ENCODE data around the gene BDNF.

Gene BDNF

GRCh38 chr11:27672836-27673464 is 27.3 kb downstream of the BDNF start:
- TF ChIP-seq POLR2AphosphoS5 (IDR thresholded peaks at IDR 0.05; ENCODE audit: low read depth, low read length) (no peak), FOXP2 (optimal IDR thresholded peaks at IDR 0.05; ENCODE audit: borderline replicate concordance, extremely low read depth, extremely low read length, insufficient read depth) (no peak)
- TF ChIP-seq, protein P1, sequence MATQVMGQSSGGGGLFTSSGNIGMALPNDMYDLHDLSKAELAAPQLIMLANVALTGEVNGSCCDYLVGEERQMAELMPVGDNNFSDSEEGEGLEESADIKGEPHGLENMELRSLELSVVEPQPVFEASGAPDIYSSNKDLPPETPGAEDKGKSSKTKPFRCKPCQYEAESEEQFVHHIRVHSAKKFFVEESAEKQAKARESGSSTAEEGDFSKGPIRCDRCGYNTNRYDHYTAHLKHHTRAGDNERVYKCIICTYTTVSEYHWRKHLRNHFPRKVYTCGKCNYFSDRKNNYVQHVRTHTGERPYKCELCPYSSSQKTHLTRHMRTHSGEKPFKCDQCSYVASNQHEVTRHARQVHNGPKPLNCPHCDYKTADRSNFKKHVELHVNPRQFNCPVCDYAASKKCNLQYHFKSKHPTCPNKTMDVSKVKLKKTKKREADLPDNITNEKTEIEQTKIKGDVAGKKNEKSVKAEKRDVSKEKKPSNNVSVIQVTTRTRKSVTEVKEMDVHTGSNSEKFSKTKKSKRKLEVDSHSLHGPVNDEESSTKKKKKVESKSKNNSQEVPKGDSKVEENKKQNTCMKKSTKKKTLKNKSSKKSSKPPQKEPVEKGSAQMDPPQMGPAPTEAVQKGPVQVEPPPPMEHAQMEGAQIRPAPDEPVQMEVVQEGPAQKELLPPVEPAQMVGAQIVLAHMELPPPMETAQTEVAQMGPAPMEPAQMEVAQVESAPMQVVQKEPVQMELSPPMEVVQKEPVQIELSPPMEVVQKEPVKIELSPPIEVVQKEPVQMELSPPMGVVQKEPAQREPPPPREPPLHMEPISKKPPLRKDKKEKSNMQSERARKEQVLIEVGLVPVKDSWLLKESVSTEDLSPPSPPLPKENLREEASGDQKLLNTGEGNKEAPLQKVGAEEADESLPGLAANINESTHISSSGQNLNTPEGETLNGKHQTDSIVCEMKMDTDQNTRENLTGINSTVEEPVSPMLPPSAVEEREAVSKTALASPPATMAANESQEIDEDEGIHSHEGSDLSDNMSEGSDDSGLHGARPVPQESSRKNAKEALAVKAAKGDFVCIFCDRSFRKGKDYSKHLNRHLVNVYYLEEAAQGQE (IDR thresholded peaks at IDR 0.05; ENCODE audit: insufficient read depth in 1 of 2, low read depth in 2 of 2, low read length in 2 of 2) = no peak

DNA sequence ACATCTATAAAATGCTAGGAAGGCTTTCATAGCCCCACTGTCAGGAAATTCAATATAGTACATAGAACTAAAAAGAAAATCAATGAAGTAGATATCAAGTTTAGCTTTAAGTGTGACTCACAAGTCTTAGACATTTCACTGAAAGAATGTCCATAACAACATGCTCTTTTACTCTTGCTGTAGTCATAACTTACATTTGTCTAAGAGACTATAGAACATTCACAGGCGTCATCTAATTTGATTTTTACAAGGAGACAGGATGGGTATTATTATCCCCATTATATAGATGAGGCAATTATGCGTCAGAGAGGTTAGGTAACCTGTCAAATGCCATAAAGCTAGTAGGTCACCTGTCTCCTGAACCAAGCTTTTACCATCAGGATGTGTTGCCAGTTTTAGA is 36.9 kb downstream of the BDNF start:
- TF ChIP-seq POLR2AphosphoS5 (IDR thresholded peaks at IDR 0.05; ENCODE audit: low read depth, low read length) (no peak), TAF1 (IDR thresholded peaks at IDR 0.05; ENCODE audit: borderline replicate concordance, insufficient read depth, low read length) (no peak), SIN3A (IDR thresholded peaks at IDR 0.05; ENCODE audit: borderline replicate concordance, insufficient read depth, low read length) (no peak), FOXP2 (optimal IDR thresholded peaks at IDR 0.05; ENCODE audit: borderline replicate concordance, extremely low read depth, extremely low read length, insufficient read depth) (no peak)
- TF ChIP-seq, protein P1 (IDR thresholded peaks at IDR 0.05; ENCODE audit: insufficient read depth in 1 of 2, low read depth in 2 of 2, low read length in 2 of 2) = no peak

- TF ChIP-seq, protein P1 (IDR thresholded peaks at IDR 0.05; ENCODE audit: insufficient read depth in 1 of 2, low read depth in 2 of 2, low read length in 2 of 2) = no peak
Measured at GRCh38 chr11:27660171-27660570, 40.1 kb downstream of the BDNF start.

- TF ChIP-seq SIN3A (IDR thresholded peaks at IDR 0.05; ENCODE audit: borderline replicate concordance, insufficient read depth, low read length) = no peak
- no peak for TF ChIP-seq POLR2AphosphoS5 (IDR thresholded peaks at IDR 0.05; ENCODE audit: low read depth, low read length)
- no peak for TF ChIP-seq TAF1 (IDR thresholded peaks at IDR 0.05; ENCODE audit: borderline replicate concordance, insufficient read depth, low read length)
- no peak for TF ChIP-seq FOXP2 (optimal IDR thresholded peaks at IDR 0.05; ENCODE audit: borderline replicate concordance, extremely low read depth, extremely low read length, insufficient read depth)
- TF ChIP-seq, protein P1 (IDR thresholded peaks at IDR 0.05; ENCODE audit: insufficient read depth in 1 of 2, low read depth in 2 of 2, low read length in 2 of 2) = no peak
Measured at GRCh38 chr11:27658535-27659236, 41.6 kb downstream of the BDNF start.
